ENCODE measurements around the gene CREB5. TPM values are rescaled to one million over a fixed set of nuclear protein-coding genes. Genes with fewer than 3 reads are reported as not detected.

Gene CREB5
- total and polyA plus RNA-seq, 4 experiments from 2014 or later = not detected

- Histone ChIP-seq H3K27me3 (ENCODE audit: insufficient read depth, low read length) (no peaks in the 10 kb centered on the region), H3K36me3 (ENCODE audit: insufficient read depth, low read length) (no peaks in the 10 kb centered on the region), H3K9me3 (ENCODE audit: control insufficient read depth in 1 of 2, low read length in 2 of 2) (no peaks in the 10 kb centered on the region), H3K27ac (ENCODE audit: low read depth, low read length) (no peak overlapping the region), H3K4me1 (ENCODE audit: insufficient read depth, low read length) (no peaks in the 10 kb centered on the region), H3K4me3 (ENCODE audit: low read length in 2 of 2) (no peak overlapping the region)
- Mint-ChIP-seq H3K4me3 (no peak overlapping the region), H3K4me1 (no peaks in the 10 kb centered on the region), H3K9me3 (peaks cover 0 to 3% (median 0%) of the 10 kb centered on the region in 8 donors), H3K36me3 (no peaks in the 10 kb centered on the region), H3K27ac (no peak overlapping the region), H3K27me3 (peaks cover 6 to 10% of the 10 kb centered on the region in 2 donors)
- ChIA-PET CTCF (ENCODE audit: partially characterized antibody) (interaction anchor here (0.7 to 1.1 kb wide), 2 partner anchors 9 to 111 kb away, joined by 3 read pairs; no protein-coding TSS in a partner anchor), POLR2A (ENCODE audit: partially characterized antibody) (no interaction called here)
- no peak for DNase-seq
- intact Hi-C loops (cut with micrococcal nuclease) = no loop called here
These were observed 22.8 kb downstream of the CREB5 start for GRCh38 chr7:28435152-28435551.

GRCh38 chr7:28435732-28436378, 23.5 kb downstream of the CREB5 start:
- no peak for DNase-seq
- H3K4me1 Mint-ChIP-seq = no peaks in the 10 kb centered on the region
- intact Hi-C loops (cut with micrococcal nuclease) = no loop called here
- POLR2A ChIA-PET (ENCODE audit: partially characterized antibody) = no interaction called here
- H3K27me3 Mint-ChIP-seq = peaks cover 6 to 10% of the 10 kb centered on the region in 2 donors
- H3K4me3 Mint-ChIP-seq = no peak overlapping the region
- Histone ChIP-seq H3K4me1 (ENCODE audit: insufficient read depth, low read length) (no peaks in the 10 kb centered on the region), H3K27ac (ENCODE audit: low read depth, low read length) (no peak overlapping the region), H3K4me3 (ENCODE audit: low read length in 2 of 2) (no peak overlapping the region), H3K9me3 (ENCODE audit: control insufficient read depth in 1 of 2, low read length in 2 of 2) (no peaks in the 10 kb centered on the region), H3K36me3 (ENCODE audit: insufficient read depth, low read length) (no peaks in the 10 kb centered on the region), H3K27me3 (ENCODE audit: insufficient read depth, low read length) (no peaks in the 10 kb centered on the region)
- H3K36me3 Mint-ChIP-seq = no peaks in the 10 kb centered on the region
- CTCF ChIA-PET (ENCODE audit: partially characterized antibody) = interaction anchor here (0.7 kb wide), 1 partner anchor 112 kb away, joined by 3 read pairs; no protein-coding TSS in a partner anchor
- H3K9me3 Mint-ChIP-seq = peaks cover 0 to 3% (median 0%) of the 10 kb centered on the region in 8 donors
- no peak overlapping the region for H3K27ac Mint-ChIP-seq

- no peak overlapping the region for H3K4me3 Mint-ChIP-seq
- H3K27ac ChIP-seq (ENCODE audit: low read depth, low read length) = no peak overlapping the region
- no peaks in the 10 kb centered on the region for H3K36me3 ChIP-seq (ENCODE audit: insufficient read depth, low read length)
- intact Hi-C loops (cut with micrococcal nuclease) = no loop called here
- ChIA-PET CTCF (ENCODE audit: partially characterized antibody) (no interaction called here), POLR2A (ENCODE audit: partially characterized antibody) (no interaction called here)
- no peaks in the 10 kb centered on the region for H3K27me3 ChIP-seq (ENCODE audit: insufficient read depth, low read length)
- no peaks in the 10 kb centered on the region for H3K36me3 Mint-ChIP-seq
- no peaks in the 10 kb centered on the region for H3K4me1 Mint-ChIP-seq
- no peaks in the 10 kb centered on the region for H3K4me1 ChIP-seq (ENCODE audit: insufficient read depth, low read length)
- peaks cover 0 to 4% (median 0%) of the 10 kb centered on the region in 8 donors for H3K9me3 Mint-ChIP-seq
- no peak overlapping the region for H3K4me3 ChIP-seq (ENCODE audit: low read length in 2 of 2)
- H3K27me3 Mint-ChIP-seq = peaks cover 5 to 14% of the 10 kb centered on the region in 2 donors
- DNase-seq = no peak
- no peak overlapping the region for H3K27ac Mint-ChIP-seq
- no peaks in the 10 kb centered on the region for H3K9me3 ChIP-seq (ENCODE audit: control insufficient read depth in 1 of 2, low read length in 2 of 2)
These were observed 27.8 kb downstream of the CREB5 start for GRCh38 chr7:28440055-28440601.

GRCh38 chr7:28442540-28443420, 30.5 kb downstream of the CREB5 start:
- Histone ChIP-seq H3K9me3 (ENCODE audit: control insufficient read depth in 1 of 2, low read length in 2 of 2) (no peaks in the 10 kb centered on the region), H3K4me3 (ENCODE audit: low read length in 2 of 2) (no peak overlapping the region), H3K27me3 (ENCODE audit: insufficient read depth, low read length) (no peaks in the 10 kb centered on the region), H3K4me1 (ENCODE audit: insufficient read depth, low read length) (no peaks in the 10 kb centered on the region), H3K27ac (ENCODE audit: low read depth, low read length) (no peak overlapping the region), H3K36me3 (ENCODE audit: insufficient read depth, low read length) (no peaks in the 10 kb centered on the region)
- H3K4me3 Mint-ChIP-seq = no peak overlapping the region
- ChIA-PET POLR2A (ENCODE audit: partially characterized antibody) (no interaction called here), CTCF (ENCODE audit: partially characterized antibody) (no interaction called here)
- H3K27ac Mint-ChIP-seq = no peak overlapping the region
- no peaks in the 10 kb centered on the region for H3K4me1 Mint-ChIP-seq
- no peak for DNase-seq
- intact Hi-C loops (cut with micrococcal nuclease) = no loop called here
- H3K9me3 Mint-ChIP-seq = peaks cover 0 to 4% (median 0%) of the 10 kb centered on the region in 8 donors
- peaks cover 2 to 14% of the 10 kb centered on the region in 2 donors for H3K27me3 Mint-ChIP-seq
- H3K36me3 Mint-ChIP-seq = no peaks in the 10 kb centered on the region

- H3K36me3 Mint-ChIP-seq = no peaks in the 10 kb centered on the region
- H3K4me3 Mint-ChIP-seq = no peak overlapping the region
- Histone ChIP-seq H3K27ac (ENCODE audit: low read depth, low read length) (no peak overlapping the region), H3K27me3 (ENCODE audit: insufficient read depth, low read length) (no peaks in the 10 kb centered on the region), H3K9me3 (ENCODE audit: control insufficient read depth in 1 of 2, low read length in 2 of 2) (no peaks in the 10 kb centered on the region), H3K36me3 (ENCODE audit: insufficient read depth, low read length) (no peaks in the 10 kb centered on the region), H3K4me1 (ENCODE audit: insufficient read depth, low read length) (no peaks in the 10 kb centered on the region), H3K4me3 (ENCODE audit: low read length in 2 of 2) (no peak overlapping the region)
- peaks cover 0 to 1% (median 0%) of the 10 kb centered on the region in 4 donors for H3K4me1 Mint-ChIP-seq
- POLR2A ChIA-PET (ENCODE audit: partially characterized antibody) = no interaction called here
- peaks cover 0 to 4% (median 0%) of the 10 kb centered on the region in 8 donors for H3K9me3 Mint-ChIP-seq
- CTCF ChIA-PET (ENCODE audit: partially characterized antibody) = no interaction called here
- H3K27ac Mint-ChIP-seq = no peak overlapping the region
- no peak for DNase-seq
- peaks cover 2 to 10% of the 10 kb centered on the region in 2 donors for H3K27me3 Mint-ChIP-seq
- intact Hi-C loops (cut with micrococcal nuclease) = no loop called here
These were observed 33.8 kb downstream of the CREB5 start for GRCh38 chr7:28446131-28446530.

GRCh38 chr7:28447071-28447470, 34.8 kb downstream of the CREB5 start:
- Histone ChIP-seq H3K4me1 (ENCODE audit: insufficient read depth, low read length) (no peaks in the 10 kb centered on the region), H3K9me3 (ENCODE audit: control insufficient read depth in 1 of 2, low read length in 2 of 2) (no peaks in the 10 kb centered on the region), H3K27me3 (ENCODE audit: insufficient read depth, low read length) (no peaks in the 10 kb centered on the region), H3K27ac (ENCODE audit: low read depth, low read length) (no peak overlapping the region), H3K36me3 (ENCODE audit: insufficient read depth, low read length) (no peaks in the 10 kb centered on the region), H3K4me3 (ENCODE audit: low read length in 2 of 2) (no peak overlapping the region)
- intact Hi-C loops (cut with micrococcal nuclease) = no loop called here
- POLR2A ChIA-PET (ENCODE audit: partially characterized antibody) = no interaction called here
- CTCF ChIA-PET (ENCODE audit: partially characterized antibody) = no interaction called here
- no peak for DNase-seq
- no peak overlapping the region for H3K27ac Mint-ChIP-seq
- peaks cover 2 to 7% of the 10 kb centered on the region in 2 donors for H3K27me3 Mint-ChIP-seq
- H3K4me3 Mint-ChIP-seq = no peak overlapping the region
- no peaks in the 10 kb centered on the region for H3K36me3 Mint-ChIP-seq
- H3K9me3 Mint-ChIP-seq = peaks cover 0 to 2% (median 0%) of the 10 kb centered on the region in 8 donors
- peaks cover 0 to 1% (median 0%) of the 10 kb centered on the region in 4 donors for H3K4me1 Mint-ChIP-seq

GRCh38 chr7:28448708-28449107, 36.4 kb downstream of the CREB5 start:
- Mint-ChIP-seq H3K4me1 (peaks cover 0 to 1% (median 0%) of the 10 kb centered on the region in 4 donors), H3K36me3 (no peaks in the 10 kb centered on the region), H3K27me3 (peaks cover 0 to 3% of the 10 kb centered on the region in 2 donors), H3K9me3 (peaks cover 0 to 2% (median 0%) of the 10 kb centered on the region in 8 donors), H3K27ac (no peak overlapping the region), H3K4me3 (no peak overlapping the region)
- ChIA-PET POLR2A (ENCODE audit: partially characterized antibody) (no interaction called here), CTCF (ENCODE audit: partially characterized antibody) (no interaction called here)
- Histone ChIP-seq H3K4me1 (ENCODE audit: insufficient read depth, low read length) (no peaks in the 10 kb centered on the region), H3K27ac (ENCODE audit: low read depth, low read length) (no peak overlapping the region), H3K27me3 (ENCODE audit: insufficient read depth, low read length) (no peaks in the 10 kb centered on the region), H3K4me3 (ENCODE audit: low read length in 2 of 2) (no peak overlapping the region), H3K9me3 (ENCODE audit: control insufficient read depth in 1 of 2, low read length in 2 of 2) (no peaks in the 10 kb centered on the region), H3K36me3 (ENCODE audit: insufficient read depth, low read length) (no peaks in the 10 kb centered on the region)
- intact Hi-C loops (cut with micrococcal nuclease) = no loop called here
- DNase-seq = no peak

Measured in CD4-positive, alpha-beta memory T cell (primary cell).